HPDE6-E6E7 (cell line): ENCODE data around the gene RAP1GAP.

Experiments
- DNase-seq: peaks from one replicate; pipeline ENCODE4 v3.0.0; 2011; ENCODE audit warnings: missing footprints; ENCODE audit errors: extremely low spot score

Gene RAP1GAP

DNA sequence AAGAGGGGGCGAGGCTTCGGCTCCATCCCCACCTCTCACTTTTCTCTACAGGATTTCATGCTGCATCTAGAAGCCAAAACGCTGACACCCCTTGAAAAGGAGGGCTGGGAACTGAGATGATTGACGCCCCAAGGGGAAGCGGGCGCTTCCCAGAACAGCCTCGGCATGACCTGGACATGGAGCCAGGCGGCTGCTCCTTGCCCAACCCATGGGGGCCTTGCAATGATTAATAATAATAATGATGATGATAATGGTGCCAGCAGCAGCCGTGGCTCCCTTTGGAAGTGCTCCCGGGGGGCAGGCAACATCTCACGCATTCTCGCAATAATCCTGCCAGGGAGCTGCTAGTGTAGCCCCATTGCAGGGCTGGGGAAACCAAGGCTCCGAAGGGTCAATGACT is 78.2 kb downstream of the RAP1GAP start:
- no peak for DNase-seq

DNA sequence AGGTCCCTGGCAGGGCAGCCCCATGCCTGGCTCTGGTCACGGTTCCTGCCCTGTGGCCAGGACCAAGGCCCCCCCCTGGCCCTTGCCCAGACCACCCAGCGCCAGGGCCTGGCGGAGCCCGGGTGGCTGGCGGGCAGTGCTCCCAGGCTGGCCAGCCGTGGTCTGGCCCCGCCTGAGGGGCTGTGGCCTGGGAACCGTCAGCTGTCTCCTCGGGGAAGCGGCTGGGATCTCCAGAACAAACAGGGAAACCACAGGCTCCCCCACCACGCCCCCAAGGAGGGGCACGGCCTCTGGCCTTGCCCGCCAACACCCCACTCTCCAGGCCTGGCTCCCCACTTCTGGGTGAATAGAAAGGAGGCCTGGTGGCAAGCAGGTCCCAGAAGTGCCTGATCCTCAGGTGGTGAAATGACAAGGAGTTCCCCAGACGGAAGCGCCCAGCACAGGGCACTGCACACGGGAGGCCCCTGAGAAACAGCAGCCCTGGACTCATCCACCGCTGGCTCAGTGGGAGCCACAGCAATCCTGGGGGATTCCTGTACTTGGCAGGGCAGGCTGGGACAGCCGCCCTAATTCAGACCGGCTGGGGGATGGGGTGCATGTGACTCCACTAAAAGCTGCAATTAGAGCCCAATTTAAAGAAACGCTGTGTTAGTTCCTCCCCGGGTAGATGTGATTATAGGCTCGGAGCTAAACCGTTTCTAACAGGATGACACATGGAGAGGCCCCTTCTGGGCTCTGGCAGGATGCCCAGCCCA is 78.9 kb downstream of the RAP1GAP start:
- DNase-seq: no peak

DNA sequence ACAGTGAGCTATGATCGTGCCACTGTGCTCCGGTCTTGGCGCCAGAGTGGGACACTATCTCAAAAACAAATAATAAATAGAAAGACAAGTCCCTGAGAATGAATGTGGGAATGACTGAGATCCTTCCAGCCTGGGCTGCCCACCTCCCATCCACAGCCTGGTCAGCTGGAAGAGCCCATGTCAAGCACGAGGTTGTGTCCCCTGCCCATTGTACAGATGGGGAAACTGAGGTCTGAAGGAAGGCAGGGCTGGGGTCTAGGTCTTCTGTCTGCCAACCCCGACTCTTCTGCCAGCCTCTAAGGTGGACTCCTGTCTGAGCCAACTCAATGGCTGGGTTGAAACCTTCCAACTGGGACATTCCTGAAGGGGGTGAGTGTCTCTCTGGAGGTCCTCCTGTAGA is 79.5 kb downstream of the RAP1GAP start:
- no peak for DNase-seq

DNA sequence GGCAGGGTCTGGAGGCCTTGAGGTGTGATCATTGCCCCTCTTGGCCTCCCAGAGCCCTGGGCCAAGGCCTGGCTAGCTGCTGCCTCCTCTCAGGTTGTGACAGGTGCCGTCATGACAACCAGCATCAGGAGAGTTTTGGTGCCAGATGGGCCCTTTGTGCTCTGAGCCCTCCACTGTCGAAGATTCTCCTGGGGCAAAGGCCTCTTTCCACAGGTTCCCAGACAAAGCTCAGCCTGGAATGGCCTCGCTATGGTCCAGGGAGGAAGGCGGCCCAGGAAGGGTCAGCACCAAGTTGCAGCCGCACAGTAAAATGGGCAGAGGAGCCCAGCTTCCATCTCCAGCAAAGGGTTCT is 81.6 kb downstream of the RAP1GAP start:
- no peak for DNase-seq

DNA sequence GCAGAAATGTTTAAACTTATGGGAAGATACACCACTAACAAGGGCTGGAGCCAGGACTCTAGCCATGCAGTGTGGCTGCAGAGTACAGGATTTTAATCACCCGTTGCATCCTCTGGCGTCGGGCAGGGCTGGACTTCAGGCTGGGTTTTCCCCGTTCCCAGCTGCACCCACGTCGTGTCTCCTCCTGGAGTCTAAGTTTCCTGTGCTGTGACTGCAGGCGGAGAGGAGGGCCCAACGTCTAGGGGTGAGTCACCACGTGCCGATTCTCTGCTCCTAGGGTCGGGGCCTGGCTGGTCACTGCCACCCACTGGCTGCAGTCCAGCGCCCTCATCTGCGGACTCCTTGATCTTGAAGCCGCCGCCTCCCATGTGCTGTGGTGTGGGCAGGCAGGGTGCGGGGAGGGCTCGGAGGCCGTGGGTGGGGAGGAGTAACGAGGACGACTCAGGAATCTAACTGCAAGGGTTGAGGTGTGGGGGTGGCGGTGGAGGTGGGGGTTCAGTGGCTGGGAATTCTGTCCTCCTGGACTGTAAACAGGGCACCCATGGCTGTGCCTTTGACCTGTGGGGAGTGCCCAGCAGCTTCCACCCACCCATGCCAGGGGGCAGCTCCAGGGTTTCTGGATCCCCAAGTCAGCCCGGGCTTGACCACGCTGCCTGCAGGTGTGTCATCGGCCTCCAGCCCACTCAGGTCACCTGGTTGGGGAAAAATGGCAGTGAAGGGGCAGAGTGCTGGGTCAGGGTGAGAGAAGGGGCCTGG is 82.1 kb downstream of the RAP1GAP start:
- DNase-seq: peak; percentile 89

DNA sequence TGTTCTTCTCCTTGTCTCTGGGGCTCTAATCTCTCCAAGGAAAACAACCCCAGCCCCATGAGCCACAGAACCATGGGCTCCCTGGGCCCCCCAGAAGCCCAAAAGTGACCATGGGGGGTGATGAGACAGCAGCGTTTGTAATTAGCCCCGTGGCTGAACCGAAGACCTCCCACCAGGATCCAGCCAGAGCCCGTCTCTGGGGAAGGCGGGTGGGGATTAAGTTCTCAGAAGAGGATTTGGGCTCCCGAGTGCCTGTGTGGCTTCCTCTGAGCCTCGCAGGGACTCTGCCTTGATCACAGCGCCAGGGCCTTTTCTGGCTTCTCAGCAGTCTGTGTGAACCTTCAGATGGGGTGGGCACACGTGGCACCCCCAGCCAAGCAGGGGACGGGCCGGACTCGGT is 82.9 kb downstream of the RAP1GAP start:
- DNase-seq: no peak

DNA sequence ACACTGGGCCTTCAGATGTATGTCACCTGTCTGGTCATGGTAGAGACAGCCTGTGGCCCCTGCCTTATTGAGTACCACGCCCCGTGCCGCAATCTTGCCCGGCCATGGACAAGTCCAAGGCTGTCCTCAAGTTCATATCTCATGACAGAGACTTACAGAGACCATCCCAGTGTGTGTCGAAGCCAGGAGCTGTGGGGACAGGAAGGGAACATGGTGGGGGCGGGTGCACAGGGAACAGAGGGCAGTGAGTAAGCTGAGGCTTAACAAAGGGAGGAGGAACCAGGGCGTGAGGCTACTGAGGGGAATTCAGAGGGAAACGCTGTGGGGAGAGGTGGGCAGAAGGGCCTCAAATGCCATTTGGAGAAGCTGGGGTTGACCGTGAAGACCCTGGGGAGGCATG is 84.1 kb downstream of the RAP1GAP start:
- DNase-seq: peak; percentile 23

DNA sequence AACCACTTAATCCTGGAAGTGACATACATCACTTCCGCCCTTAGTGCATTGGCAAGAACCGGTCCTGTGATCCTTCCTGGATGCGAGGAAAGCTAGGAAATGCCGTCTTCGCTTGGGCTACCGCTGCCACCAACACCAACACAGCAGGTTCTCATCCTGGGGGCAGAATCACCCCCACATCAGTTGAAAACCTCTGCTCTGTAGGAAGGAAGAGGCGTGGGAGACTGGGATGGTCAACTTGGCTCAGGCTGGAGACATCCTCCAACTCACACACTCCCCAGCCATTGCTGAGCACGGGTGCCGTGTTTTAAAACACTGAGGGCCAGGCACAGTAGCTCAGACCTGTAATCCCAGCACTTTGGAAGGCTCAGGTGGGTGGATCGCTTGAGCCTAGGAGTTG is 85.1 kb downstream of the RAP1GAP start:
- no peak for DNase-seq

DNA sequence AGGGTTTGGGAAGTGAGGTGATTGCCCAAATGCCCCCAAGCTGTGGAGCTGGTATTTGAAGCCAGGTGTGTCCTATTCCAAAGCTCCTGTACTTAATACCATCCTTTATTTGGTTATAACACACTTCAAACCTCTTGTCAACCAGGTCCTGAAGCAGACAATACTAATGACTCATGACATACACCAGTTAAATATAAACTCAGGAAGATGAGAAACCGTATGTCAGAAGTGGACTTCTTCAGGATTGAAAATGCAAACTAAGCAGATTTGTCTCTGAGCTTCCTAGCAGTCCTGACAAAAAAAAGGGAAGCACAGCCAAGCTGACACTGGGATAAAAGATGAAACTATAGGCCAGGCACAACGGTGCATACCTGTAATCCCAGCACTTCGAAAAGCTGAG is 89.4 kb downstream of the RAP1GAP start:
- DNase-seq: no peak

DNA sequence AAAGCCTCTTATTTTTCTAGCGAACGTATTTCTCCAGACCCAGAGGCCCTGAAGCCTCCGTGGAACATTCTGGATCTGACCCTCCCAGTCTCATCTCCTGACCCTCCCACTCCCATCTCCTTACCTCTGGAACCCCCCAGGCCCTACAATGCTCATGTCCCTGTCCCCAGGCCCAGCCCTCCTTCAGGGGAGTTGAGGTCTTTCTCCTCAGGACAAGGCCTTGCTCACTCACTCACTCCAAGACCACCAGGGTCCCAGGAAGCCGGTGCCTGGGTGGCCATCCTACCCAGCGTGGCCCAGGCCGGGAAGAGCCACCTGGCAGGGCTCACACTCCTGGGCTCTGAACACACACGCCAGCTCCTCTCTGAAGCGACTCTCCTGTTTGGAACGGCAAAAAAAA is 91.2 kb downstream of the RAP1GAP start:
- no peak for DNase-seq

DNA sequence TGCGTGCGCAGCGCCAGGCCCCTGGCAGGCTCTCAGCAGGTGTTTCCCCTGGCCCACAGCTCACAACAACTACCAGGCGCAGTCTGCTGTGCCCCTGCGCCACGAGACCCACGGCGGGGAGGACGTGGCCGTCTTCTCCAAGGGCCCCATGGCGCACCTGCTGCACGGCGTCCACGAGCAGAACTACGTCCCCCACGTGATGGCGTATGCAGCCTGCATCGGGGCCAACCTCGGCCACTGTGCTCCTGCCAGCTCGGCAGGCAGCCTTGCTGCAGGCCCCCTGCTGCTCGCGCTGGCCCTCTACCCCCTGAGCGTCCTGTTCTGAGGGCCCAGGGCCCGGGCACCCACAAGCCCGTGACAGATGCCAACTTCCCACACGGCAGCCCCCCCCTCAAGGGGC is 91.8 kb downstream of the RAP1GAP start:
- no peak for DNase-seq

DNA sequence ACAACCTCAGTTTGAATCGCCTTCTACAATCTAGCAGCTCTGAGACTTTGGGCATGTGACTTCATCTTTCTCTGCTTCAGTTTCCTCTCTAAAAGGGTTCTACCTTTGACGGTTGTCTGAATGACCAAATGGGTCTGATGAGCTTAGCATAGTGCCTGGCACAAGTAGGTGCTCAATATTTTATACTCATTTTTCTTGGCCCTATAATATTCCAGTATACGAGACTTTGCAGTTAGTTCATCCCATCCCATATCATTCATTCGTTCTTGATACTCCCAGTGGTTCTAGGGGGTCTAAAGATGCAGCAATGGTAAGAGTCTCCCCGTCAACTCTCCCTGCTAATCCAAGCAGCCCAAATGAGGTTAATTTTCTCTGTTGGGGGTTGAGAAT is 92.4 kb downstream of the RAP1GAP start:
- DNase-seq: no peak

DNA sequence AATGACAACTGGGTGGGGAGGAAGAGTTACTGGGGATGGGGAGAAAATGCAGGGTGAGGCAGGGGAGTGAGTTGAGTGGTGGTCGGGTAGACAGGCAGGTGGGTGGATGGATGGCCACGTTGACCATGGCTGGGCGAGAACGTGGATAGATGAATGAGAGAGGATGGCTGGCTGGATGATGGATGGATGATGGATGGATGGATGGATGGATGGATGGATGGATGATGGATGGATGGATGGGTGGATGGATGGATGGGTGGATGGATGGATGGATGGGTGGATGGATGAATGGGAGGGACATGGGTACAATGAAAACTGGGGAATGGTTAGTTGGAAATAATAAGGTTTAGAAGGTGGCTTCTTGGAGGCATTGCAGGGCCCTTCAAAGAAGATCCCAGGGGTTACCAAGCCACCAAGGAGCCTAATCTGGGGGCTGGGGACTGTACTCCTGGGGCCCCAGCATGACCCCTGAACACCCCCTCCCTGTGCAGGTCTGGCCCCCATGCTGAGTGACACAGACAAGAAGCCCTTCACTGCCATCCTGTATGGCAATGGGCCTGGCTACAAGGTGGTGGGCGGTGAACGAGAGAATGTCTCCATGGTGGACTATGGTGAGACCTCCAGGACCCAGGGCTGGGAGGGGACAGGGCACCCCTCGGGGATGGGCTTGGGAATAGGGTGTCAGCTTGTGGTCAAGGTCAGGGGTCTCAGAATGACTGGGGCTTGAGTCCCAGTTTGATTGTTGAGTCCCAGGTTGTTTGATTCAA is 92.9 kb downstream of the RAP1GAP start:
- no peak for DNase-seq

DNA sequence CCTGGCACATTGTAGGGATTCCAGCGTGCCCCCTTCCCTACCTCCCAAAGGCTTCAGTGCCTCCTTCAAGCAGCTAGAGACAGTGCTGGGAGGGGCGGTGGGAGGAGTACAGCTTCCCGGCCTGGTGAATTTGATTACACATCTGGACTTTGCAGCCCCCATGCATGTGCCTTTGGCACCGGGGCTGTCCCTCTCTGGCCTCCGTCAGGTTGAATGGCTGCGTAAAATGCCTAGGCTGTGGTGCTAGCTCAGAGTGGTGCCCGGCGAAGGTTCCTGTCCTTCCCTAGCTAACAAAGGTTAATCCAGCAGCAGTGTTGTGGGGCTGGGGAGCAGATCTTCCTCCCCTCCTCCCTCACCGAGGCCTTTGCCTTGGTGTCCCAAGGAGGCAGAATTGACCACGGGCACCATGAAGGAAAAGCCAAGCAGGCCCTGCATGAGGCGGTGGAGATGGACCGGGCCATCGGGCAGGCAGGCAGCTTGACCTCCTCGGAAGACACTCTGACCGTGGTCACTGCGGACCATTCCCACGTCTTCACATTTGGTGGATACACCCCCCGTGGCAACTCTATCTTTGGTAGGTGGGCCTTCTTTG is 93.7 kb downstream of the RAP1GAP start:
- no peak for DNase-seq

DNA sequence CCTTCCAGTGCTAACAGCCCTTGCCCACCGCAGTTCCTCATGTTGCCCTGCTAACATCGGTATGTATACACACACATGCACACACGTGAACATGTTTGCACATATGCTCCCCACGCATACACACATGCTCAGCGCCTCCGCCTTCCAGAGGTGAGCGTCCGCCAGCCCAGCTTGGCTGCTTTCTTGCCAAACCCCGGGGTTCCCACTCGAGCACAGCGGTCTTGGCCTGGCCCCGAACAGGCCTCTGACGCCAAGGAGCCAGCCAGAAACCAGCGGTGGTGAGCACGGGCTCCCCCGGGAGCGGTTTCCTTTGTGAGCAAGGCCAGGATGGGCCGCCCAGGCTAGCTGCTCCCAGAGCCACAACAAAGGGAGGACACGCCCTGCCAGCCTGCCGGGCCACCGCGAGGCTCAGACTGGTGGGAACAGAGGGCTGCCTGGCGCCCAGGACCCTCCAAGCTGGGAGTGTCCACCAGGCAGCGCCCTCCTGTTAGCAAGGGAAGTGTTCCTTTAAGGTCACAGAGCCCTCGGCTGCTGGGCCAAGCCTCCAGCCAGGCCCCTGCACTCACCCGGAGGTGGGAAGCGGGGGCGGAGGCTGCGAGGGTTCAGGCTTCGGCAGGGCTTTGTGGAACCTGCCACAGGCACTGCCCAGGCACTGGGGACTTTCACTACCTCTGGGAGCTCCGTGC is 94.5 kb downstream of the RAP1GAP start:
- no peak for DNase-seq

DNA sequence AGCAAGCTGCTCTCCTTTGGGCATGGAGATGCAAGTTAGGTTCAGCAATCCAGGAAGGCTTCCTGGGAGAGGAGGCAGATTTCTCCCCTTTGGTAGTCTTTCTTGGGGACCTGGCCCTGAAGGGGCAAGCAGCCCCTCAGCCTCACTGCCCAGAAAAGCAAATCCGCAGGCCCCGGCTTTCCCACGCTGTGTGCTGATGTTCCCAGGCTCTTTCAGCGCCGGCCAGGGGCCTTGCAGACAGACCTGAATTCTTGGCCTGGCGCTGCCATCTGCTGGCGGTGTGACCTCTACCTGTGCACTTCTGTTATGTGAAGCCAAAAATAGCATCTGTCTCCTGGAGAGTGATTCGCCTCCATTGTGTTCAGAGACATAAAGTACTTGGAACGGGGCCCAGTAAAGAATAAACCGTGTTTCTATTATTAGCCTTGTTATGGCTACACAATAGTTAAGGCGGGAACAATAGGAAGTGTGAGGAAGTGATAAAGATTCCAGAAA is 95.1 kb downstream of the RAP1GAP start:
- DNase-seq: peak; percentile 69

DNA sequence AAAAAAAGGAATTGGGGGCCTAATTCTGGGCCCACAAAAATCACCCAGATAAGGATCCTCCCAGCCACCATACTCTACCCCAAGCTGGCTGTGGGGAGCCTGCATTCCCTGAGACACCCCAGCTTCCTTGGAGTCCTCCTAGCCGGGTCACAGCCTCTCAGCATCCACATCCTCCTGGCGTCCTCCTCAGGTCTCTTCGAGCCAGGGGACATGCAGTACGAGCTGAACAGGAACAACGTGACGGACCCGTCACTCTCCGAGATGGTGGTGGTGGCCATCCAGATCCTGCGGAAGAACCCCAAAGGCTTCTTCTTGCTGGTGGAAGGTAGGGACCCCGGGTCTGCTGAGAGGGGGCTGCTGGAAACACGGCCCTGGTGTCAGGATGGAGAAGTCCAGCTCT is 95.7 kb downstream of the RAP1GAP start:
- no peak for DNase-seq

DNA sequence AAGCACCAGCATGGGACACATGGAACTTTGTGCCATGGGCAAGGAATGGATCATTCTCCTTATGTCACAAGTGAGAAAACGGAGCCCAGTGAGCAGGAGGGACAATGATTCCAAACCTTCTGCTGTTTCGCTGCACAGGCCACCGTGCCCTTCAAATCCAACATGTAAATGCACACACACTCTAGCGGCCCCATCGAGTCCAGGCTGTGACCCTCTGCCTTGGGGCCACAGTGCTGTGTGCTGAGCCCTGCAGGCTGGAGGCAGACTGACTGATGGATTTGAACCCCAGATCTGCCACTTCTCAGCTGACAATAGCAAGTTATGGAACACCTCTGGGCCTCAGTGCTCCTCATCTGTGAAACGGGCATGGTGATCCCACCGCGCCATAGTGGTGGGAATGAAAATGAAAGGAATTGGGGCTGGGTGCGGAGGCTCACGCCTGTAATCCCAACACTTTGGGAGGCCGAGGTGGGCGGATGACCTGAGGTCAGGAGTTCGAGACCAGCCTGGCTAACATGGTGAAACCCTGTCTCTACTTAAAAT is 96.4 kb downstream of the RAP1GAP start:
- no peak for DNase-seq

DNA sequence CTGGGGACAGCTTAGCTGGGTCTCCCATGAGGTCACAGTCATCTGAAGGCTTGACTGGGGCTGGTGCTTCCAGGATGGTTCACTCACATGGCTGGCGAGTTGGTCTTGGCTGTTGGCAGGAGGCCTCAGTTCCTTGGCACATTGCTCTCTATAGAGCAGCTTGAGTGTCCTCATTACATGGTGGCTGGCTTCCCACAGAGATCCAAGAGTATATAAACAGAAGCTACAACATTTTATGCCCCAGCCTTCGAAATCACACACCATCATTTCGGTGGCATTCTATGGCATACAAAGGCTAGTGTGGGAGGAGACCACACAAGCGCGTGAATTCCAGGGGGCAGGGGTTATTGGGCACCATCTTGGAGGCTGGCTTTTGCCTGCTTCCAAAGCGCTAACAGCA is 96.9 kb downstream of the RAP1GAP start:
- no peak for DNase-seq

DNA sequence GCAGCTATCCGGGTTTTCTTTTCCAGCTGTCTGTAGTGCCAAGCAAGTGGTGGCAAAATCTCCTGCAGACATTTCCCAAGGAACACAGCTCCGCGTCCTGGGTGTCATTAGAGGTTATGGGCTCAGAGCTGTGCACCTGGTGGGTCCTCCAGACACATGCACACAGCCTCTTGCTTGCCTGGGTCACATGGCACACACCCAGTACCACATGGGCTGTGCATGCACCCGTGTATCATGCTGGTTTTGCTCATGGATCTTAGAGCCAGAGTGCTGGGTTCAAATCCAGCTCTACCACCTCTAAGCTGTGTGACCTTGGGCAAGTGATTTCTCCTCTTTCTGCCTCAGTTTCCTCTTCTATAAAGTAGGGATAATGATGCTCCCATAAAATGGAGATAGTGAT is 98.3 kb downstream of the RAP1GAP start:
- DNase-seq: no peak

DNA sequence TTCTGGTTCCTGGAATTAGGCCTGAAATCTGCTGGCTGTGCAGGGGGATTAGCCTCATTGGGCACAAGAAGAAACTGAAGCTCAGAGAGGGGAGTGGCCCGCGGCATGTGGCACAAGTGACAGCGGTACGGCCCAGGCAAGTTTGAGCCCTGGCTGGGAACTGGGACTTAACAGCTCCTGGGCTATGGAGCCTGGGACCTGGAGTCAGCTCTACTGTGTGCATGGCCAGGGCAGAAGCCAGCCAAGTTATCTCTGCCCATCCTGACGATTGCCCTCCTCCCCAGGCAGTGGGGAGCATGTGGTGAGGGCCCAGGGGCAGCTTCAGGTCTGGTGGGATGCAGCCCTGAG is 98.7 kb downstream of the RAP1GAP start:
- no peak for DNase-seq
